ENCODE measurements around the gene IPO8. TPM values are rescaled to one million over a fixed set of nuclear protein-coding genes. Genes with fewer than 3 reads are reported as not detected.
"Not testable (repeated sequence)": the region's sequence is repeated elsewhere in the genome, so short reads cannot be mapped to it uniquely, and the experiment has no call there.

Gene IPO8
- total RNA-seq, 1 donor from 2014 or later = 36.4 TPM

GRCh38 chr12:30603129-30603528 lies 92.5 kb downstream of the IPO8 start:
- Mint-ChIP-seq H3K9me3 (peaks cover 36% of the 10 kb centered on the region), H3K4me1 (peaks cover 18% of the 10 kb centered on the region), H3K27me3 (ENCODE audit: low read depth) (no peaks in the 10 kb centered on the region), H3K4me3 (no peak overlapping the region), H3K27ac (no peak overlapping the region), H3K36me3 (peaks cover 9% of the 10 kb centered on the region)
- no peak for TF ChIP-seq CTCF (IDR thresholded peaks at IDR 0.05; ENCODE audit: unreplicated experiment)
- DNase-seq (ENCODE audit: low spot score in 2 of 2, unreplicated experiment in 2 of 2) = no peak

GRCh38 chr12:30602678-30603077 lies 93.0 kb downstream of the IPO8 start:
- no peak overlapping the region for H3K4me3 Mint-ChIP-seq
- no peaks in the 10 kb centered on the region for H3K27me3 Mint-ChIP-seq (ENCODE audit: low read depth)
- DNase-seq (ENCODE audit: low spot score in 2 of 2, unreplicated experiment in 2 of 2) = no peak
- TF ChIP-seq CTCF (IDR thresholded peaks at IDR 0.05; ENCODE audit: unreplicated experiment) = no peak
- peaks cover 33% of the 10 kb centered on the region for H3K9me3 Mint-ChIP-seq
- H3K4me1 Mint-ChIP-seq = peaks cover 18% of the 10 kb centered on the region
- peaks cover 8% of the 10 kb centered on the region for H3K36me3 Mint-ChIP-seq
- no peak overlapping the region for H3K27ac Mint-ChIP-seq

- Mint-ChIP-seq H3K27me3 (ENCODE audit: low read depth) (no peaks in the 10 kb centered on the region), H3K4me3 (no peak overlapping the region), H3K9me3 (peaks cover 31% of the 10 kb centered on the region), H3K36me3 (peaks cover 7% of the 10 kb centered on the region), H3K27ac (no peak overlapping the region), H3K4me1 (peaks cover 18% of the 10 kb centered on the region)
- no peak for TF ChIP-seq CTCF (IDR thresholded peaks at IDR 0.05; ENCODE audit: unreplicated experiment)
- no peak for DNase-seq (ENCODE audit: low spot score in 2 of 2, unreplicated experiment in 2 of 2)
Observed at GRCh38 chr12:30599608-30600007, 96.1 kb downstream of the IPO8 start.

GRCh38 chr12:30598889-30599288 lies 96.8 kb downstream of the IPO8 start:
- Mint-ChIP-seq H3K4me3 (no peak overlapping the region), H3K9me3 (peaks cover 31% of the 10 kb centered on the region), H3K36me3 (peaks cover 7% of the 10 kb centered on the region), H3K4me1 (peaks cover 18% of the 10 kb centered on the region), H3K27ac (no peak overlapping the region), H3K27me3 (ENCODE audit: low read depth) (no peaks in the 10 kb centered on the region)
- no peak for TF ChIP-seq CTCF (IDR thresholded peaks at IDR 0.05; ENCODE audit: unreplicated experiment)
- DNase-seq (ENCODE audit: low spot score in 2 of 2, unreplicated experiment in 2 of 2) = no peak

GRCh38 chr12:30595742-30596141 lies 99.9 kb downstream of the IPO8 start:
- DNase-seq (ENCODE audit: low spot score in 2 of 2, unreplicated experiment in 2 of 2) = no peak
- H3K27ac Mint-ChIP-seq = no peak overlapping the region
- no peak for TF ChIP-seq CTCF (IDR thresholded peaks at IDR 0.05; ENCODE audit: unreplicated experiment)
- peaks cover 18% of the 10 kb centered on the region for H3K4me1 Mint-ChIP-seq
- H3K36me3 Mint-ChIP-seq = no peaks in the 10 kb centered on the region
- H3K27me3 Mint-ChIP-seq (ENCODE audit: low read depth) = no peaks in the 10 kb centered on the region
- no peak overlapping the region for H3K4me3 Mint-ChIP-seq
- H3K9me3 Mint-ChIP-seq = peaks cover 20% of the 10 kb centered on the region

GRCh38 chr12:30594509-30594908 lies 101.2 kb downstream of the IPO8 start:
- H3K36me3 Mint-ChIP-seq = no peaks in the 10 kb centered on the region
- no peak overlapping the region for H3K4me3 Mint-ChIP-seq
- H3K27me3 Mint-ChIP-seq (ENCODE audit: low read depth) = no peaks in the 10 kb centered on the region
- no peak for DNase-seq (ENCODE audit: low spot score in 2 of 2, unreplicated experiment in 2 of 2)
- H3K27ac Mint-ChIP-seq = no peak overlapping the region
- peaks cover 9% of the 10 kb centered on the region for H3K4me1 Mint-ChIP-seq
- H3K9me3 Mint-ChIP-seq = peaks cover 23% of the 10 kb centered on the region
- no peak for TF ChIP-seq CTCF (IDR thresholded peaks at IDR 0.05; ENCODE audit: unreplicated experiment)

GRCh38 chr12:30588572-30588971 lies 107.1 kb downstream of the IPO8 start:
- H3K4me3 Mint-ChIP-seq; DNase-seq (ENCODE audit: low spot score in 2 of 2, unreplicated experiment in 2 of 2); H3K27ac Mint-ChIP-seq; H3K36me3 Mint-ChIP-seq; H3K4me1 Mint-ChIP-seq; H3K27me3 Mint-ChIP-seq (ENCODE audit: low read depth): not testable (repeated sequence)
- H3K9me3 Mint-ChIP-seq = peaks cover 15% of the 10 kb centered on the region
